NCI-H2196 treated with DMSO at 0.1 percent for 48 hours (cell line): ENCODE data around the gene CNGB1.

Source experiments
- DNase-seq: peaks from one replicate; lab custom pipeline; 2025; ENCODE audit not compliant: unreplicated experiment; lab: John Stamatoyannopoulos, UW

Gene CNGB1

GRCh38 chr16:57977418-57978069 lies 6.6 kb upstream of the CNGB1 start:
- DNase-seq, result no peak

- no peak for DNase-seq
Observed at GRCh38 chr16:57976331-57976796, 5.4 kb upstream of the CNGB1 start.

DNA sequence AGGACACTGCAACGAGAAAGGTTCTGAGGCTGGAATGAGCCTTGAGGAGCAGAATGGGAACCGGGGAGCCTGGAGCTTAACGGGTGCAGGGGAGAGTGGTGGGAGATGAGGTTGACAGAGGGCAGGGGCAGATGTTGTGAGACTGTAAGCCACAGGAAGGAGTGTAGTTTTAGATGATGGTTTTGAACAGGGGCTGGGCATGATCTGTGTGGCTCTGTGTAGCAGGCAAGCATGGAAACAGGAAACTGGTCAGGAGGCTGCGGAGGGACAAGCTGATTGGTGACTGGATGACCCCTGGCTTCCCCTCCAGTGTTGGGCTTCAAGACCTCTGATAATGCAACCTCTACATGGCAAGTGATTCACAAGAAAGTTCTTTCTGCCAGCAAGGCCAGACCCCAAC lies 1.4 kb upstream of the CNGB1 start:
- no peak for DNase-seq

GRCh38 chr16:57971848-57972247 lies 920 bp upstream of the CNGB1 start:
- no peak for DNase-seq

DNA sequence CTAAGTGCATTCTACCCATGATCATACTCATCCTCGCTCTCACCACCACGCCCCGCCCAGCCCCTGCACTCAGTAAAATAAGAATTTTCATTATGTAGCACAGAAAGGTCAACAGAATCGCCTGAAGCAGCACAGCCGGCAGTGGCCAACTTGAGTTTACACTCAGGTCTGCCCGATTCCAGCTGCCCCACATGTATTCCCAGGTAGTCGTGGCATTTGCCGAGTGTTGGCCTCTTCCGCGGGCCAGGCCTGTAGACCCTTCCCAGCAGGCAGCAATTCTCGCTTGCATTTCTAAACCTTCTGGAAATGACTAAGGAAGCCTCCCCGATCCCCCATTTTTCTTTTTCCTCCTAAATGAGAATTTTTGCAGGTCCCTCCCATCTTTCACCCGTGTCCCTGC lies 609 bp downstream of the CNGB1 start:
- no peak for DNase-seq

- no peak for DNase-seq
Observed at GRCh38 chr16:57969451-57970123, 1.3 kb downstream of the CNGB1 start.

DNA sequence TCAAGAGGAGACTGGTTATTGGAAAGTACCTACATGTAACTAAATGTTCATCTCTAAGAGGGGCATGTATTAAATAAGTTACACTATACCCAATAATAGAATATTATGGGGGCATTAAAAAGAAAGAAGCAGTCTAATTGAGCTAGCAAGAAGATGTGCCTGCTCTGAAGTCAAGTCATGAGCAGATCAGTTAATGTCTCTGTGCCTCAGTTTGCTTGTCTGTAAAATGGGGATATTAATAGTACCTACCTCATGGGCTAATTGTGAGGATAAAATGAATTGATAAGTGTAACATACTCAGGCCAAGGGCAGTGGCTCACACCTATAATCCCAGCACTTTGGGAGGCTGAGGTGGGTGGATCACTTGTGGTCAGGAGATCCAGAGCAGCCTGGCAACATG lies 3.0 kb downstream of the CNGB1 start:
- no peak for DNase-seq

DNA sequence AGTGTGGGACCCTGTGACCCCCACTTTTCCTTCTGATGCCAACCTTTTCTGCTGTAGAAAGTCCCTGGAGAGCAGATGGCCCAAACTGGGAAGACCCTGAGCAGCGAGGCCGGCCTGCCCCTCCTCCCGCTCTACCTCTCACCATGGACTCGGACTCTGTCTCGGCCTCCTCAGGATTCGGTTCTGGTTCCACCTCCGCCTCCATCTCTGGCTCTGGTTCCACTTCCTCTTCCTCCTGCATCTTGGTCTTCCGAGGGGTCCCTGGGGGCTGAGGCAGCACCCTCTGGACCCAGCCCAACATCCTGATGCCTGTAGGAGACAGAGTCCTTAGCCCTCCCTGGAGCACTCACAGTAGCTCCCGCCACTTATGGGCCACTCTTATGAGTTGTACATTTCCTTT lies 3.9 kb downstream of the CNGB1 start:
- no peak for DNase-seq

GRCh38 chr16:57966204-57966771 lies 4.6 kb downstream of the CNGB1 start:
- DNase-seq, result no peak

- no peak for DNase-seq
Observed at GRCh38 chr16:57964157-57964700, 6.7 kb downstream of the CNGB1 start.

GRCh38 chr16:57962756-57963155 lies 8.2 kb downstream of the CNGB1 start:
- DNase-seq, result no peak

- no peak for DNase-seq
Observed at GRCh38 chr16:57962046-57962445, 8.9 kb downstream of the CNGB1 start.

- no peak for DNase-seq
Observed at GRCh38 chr16:57961538-57961937, 9.4 kb downstream of the CNGB1 start.

GRCh38 chr16:57960826-57961472 lies 10.0 kb downstream of the CNGB1 start:
- DNase-seq, result no peak

DNA sequence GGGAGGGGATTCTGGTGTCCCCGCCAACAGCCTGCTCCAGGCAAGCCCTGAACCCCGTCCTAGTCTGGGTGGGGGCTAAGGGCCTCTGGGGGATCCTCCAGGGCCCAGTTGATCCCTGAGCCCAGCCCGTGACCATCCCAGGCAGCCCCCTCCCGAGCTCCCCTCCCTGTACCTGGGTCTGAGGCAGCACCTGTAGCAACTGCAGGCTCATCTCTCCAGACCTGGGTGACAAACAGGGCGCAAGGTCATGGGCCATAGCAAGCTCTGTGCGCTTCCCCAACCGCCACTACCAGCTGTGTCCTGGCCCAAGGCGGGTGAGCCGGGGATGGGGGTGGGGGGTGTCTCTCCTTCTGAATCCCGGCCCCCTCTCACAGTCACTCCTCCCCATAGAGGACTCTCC lies 10.6 kb downstream of the CNGB1 start:
- DNase-seq, result no peak

DNA sequence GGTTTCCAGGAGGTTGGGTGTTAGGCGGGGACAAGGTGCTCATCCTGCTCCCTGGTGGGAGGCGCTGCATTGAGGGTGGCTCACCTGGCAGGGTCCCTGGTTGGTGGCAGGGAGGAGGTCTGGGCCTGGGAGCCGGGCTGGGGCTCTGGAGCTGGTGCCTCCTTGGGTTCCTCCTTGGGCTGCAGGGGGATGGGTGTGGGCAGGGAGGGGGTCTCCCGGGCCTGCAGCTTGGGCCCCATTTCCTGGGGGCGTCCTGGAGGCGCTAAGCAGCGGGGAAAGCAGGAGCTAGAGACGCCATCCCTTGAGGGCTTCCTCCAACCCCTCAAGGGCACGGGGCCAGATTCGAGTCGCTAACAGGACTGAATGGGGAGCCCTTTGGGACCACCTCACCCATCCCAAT lies 11.1 kb downstream of the CNGB1 start:
- DNase-seq, result no peak

- DNase-seq, result no peak
Observed at GRCh38 chr16:57959121-57959520, 11.8 kb downstream of the CNGB1 start.

GRCh38 chr16:57958544-57958943 lies 12.4 kb downstream of the CNGB1 start:
- no peak for DNase-seq

GRCh38 chr16:57957673-57958392 lies 13.1 kb downstream of the CNGB1 start:
- no peak for DNase-seq

GRCh38 chr16:57956924-57957672 lies 13.8 kb downstream of the CNGB1 start:
- no peak for DNase-seq
